Retinal pigment epithelial cell (primary cell): ENCODE data around the gene SCAI.

Experiments
- DNase-seq: peaks from one replicate; pipeline ENCODE4 v3.0.0-alpha.2; 2010; ENCODE audit warnings: low read depth
- H3K4me3 ChIP-seq: 2 replicates; pipeline ENCODE4 v1.5.1; 2011; ENCODE audit warnings: mild to moderate bottlenecking, low read length, control low read depth, moderate library complexity
- CTCF ChIP-seq: conservative IDR thresholded peaks from 2 replicates; pipeline ENCODE4 v1.5.1; 2011; ENCODE audit warnings: low read depth, low read length, control low read depth, inconsistent platforms

The SCAI gene

GRCh38 chr9:125147401-125147951 lies 4.1 kb upstream of the SCAI start:
- TF ChIP-seq CTCF = no peak
- H3K4me3 ChIP-seq = no peak overlapping the region
- DNase-seq = no peak

- no peak for DNase-seq
- no peak overlapping the region for H3K4me3 ChIP-seq
- TF ChIP-seq CTCF = no peak
Observed at GRCh38 chr9:125146247-125146646, 2.9 kb upstream of the SCAI start.

- no peak for TF ChIP-seq CTCF
- no peak overlapping the region for H3K4me3 ChIP-seq
- DNase-seq = no peak
Observed at GRCh38 chr9:125145425-125145824, 2.1 kb upstream of the SCAI start.

- no peak for TF ChIP-seq CTCF
- H3K4me3 ChIP-seq = peak overlapping the region; percentile 78
- no peak for DNase-seq
Observed at GRCh38 chr9:125142560-125143376, 560 bp downstream of the SCAI start.

GRCh38 chr9:125141751-125142150 lies 1.6 kb downstream of the SCAI start:
- TF ChIP-seq CTCF = no peak
- DNase-seq = no peak
- H3K4me3 ChIP-seq = no peak overlapping the region

GRCh38 chr9:125141251-125141650 lies 2.1 kb downstream of the SCAI start:
- TF ChIP-seq CTCF = no peak
- no peak for DNase-seq

GRCh38 chr9:125140576-125140975 lies 2.8 kb downstream of the SCAI start:
- DNase-seq = no peak
- no peak overlapping the region for H3K4me3 ChIP-seq
- TF ChIP-seq CTCF = no peak

More at GRCh38 chr9:125141251-125141650, 2.1 kb downstream of the SCAI start:
- no peak overlapping the region for H3K4me3 ChIP-seq
